ENCODE results near the gene NRN1L. TPM values are rescaled to one million over a fixed set of nuclear protein-coding genes. Genes with fewer than 3 reads are reported as not detected.

NRN1L gene
- total and polyA plus RNA-seq, 2 donors (not counting 3 experiments of a cell fraction or from before 2014, with no cell fraction given): 0.37 TPM; not detected in 1

GRCh38 chr16:67909056-67909742, 24.5 kb downstream of the NRN1L start:
- no peak overlapping the region for H3K4me2 ChIP-seq (ENCODE audit: insufficient read depth, low read length)
- H3K4me3 ChIP-seq (replicated peaks in 1 of 3; ENCODE audit: insufficient read depth in 1 of 3, low read depth in 1 of 3, low read length in 3 of 3): no peak overlapping the region
- no peaks in the 10 kb centered on the region for H3K9me3 ChIP-seq (replicated peaks; ENCODE audit: control insufficient read depth, insufficient read depth, low read length)
- dilution Hi-C loops (cut with MboI; ENCODE audit: extremely low pct_ligation_motif_present, low sequenced_read_pairs): loop anchor here (25.0 kb wide), 1 partner anchor 222 kb away; no protein-coding TSS in a partner anchor
- CTCF ChIA-PET: interaction anchor here (0.6 to 1.5 kb wide), 3 partner anchors 16 to 236 kb away, joined by 3 to 4 read pairs (median 3); partner anchors contain the start of gene PSKH1
- peaks cover 3 to 15% of the 10 kb centered on the region in 2 experiments for H3K36me3 ChIP-seq (ENCODE audit: control insufficient read depth in 2 of 2, extremely low read depth in 1 of 2, insufficient read depth in 2 of 2, low read length in 2 of 2)
- intact Hi-C loops (cut with micrococcal nuclease): loop anchor here (10.0 kb wide), 1 partner anchor 594 kb away; no protein-coding TSS in a partner anchor
- H3K4me1 ChIP-seq (ENCODE audit: control insufficient read depth, extremely low read depth, insufficient read depth, low read length): no peaks in the 10 kb centered on the region
- no peak overlapping the region for H2AFZ ChIP-seq (ENCODE audit: low read depth, low read length)
- no peak overlapping the region for H3K9ac ChIP-seq (replicated peaks; ENCODE audit: extremely low read depth, insufficient read depth, low read length)
- POLR2A ChIA-PET: no interaction called here
- H3K27me3 ChIP-seq (ENCODE audit: control insufficient read depth in 2 of 2, insufficient read depth in 2 of 2, low read length in 2 of 2): no peaks in the 10 kb centered on the region
- H3K27ac ChIP-seq (ENCODE audit: insufficient read depth, low read depth, low read length): no peak overlapping the region
- DNase-seq (ENCODE audit: low read depth, low spot score) (no peak), FAIRE-seq (no peak)
- H4K20me1 ChIP-seq (replicated peaks; ENCODE audit: control insufficient read depth, extremely low read depth, insufficient read depth, low read length): no peaks in the 10 kb centered on the region
- TF ChIP-seq POLR2A (IDR thresholded peaks at IDR 0.05; ENCODE audit: low read depth, low read length) (no peak), POLR2AphosphoS5 (IDR thresholded peaks at IDR 0.05; ENCODE audit: insufficient read depth, low read depth, low read length) (no peak), EZH2 (IDR thresholded peaks at IDR 0.05; ENCODE audit: borderline replicate concordance, low read depth, low read length, severe bottlenecking) (no peak), CTCF (IDR thresholded peaks at IDR 0.05; ENCODE audit: extremely low read depth in 1 of 2, insufficient read depth in 1 of 2, low read depth in 1 of 2, low read length in 2 of 2) (no peak), FOS (IDR thresholded peaks at IDR 0.05; ENCODE audit: borderline replicate concordance, insufficient read depth, low read length) (no peak), GATA2 (IDR thresholded peaks at IDR 0.05; ENCODE audit: insufficient read depth, insufficient read length, low read depth, low read length) (no peak), MYC (IDR thresholded peaks at IDR 0.05; ENCODE audit: low read depth, low read length) (no peak), JUN (IDR thresholded peaks at IDR 0.05; ENCODE audit: borderline replicate concordance, insufficient read depth, insufficient read length, low read depth) (no peak), MAX (IDR thresholded peaks at IDR 0.05; ENCODE audit: insufficient read depth, insufficient read length) (no peak)
- no peaks in the 10 kb centered on the region for H3K9me1 ChIP-seq (replicated peaks; ENCODE audit: control insufficient read depth, extremely low read depth, insufficient read depth, low read length)
- no TSS peak for BruUV-seq (replicated peaks)
- H3K79me2 ChIP-seq (ENCODE audit: control insufficient read depth, insufficient read depth, low read length): no peaks in the 10 kb centered on the region
